Retina (tissue), 1 donor: ENCODE data around the gene SUPV3L1.

ENCODE experiments used
- DNase-seq: peaks from one replicate; pipeline ENCODE4 v3.0.0-alpha.2; 2016

The SUPV3L1 gene

GRCh38 chr10:69208761-69209160 is 28.7 kb downstream of the SUPV3L1 start:
- no peak for DNase-seq

- DNase-seq, result no peak
Measured at GRCh38 chr10:69209787-69210484, 29.9 kb downstream of the SUPV3L1 start.

GRCh38 chr10:69211104-69211503 is 31.1 kb downstream of the SUPV3L1 start:
- DNase-seq, result no peak

- no peak for DNase-seq
Measured at GRCh38 chr10:69211524-69211923, 31.5 kb downstream of the SUPV3L1 start.

GRCh38 chr10:69213591-69214311 is 33.7 kb downstream of the SUPV3L1 start:
- DNase-seq, result no peak

GRCh38 chr10:69214666-69215131 is 34.7 kb downstream of the SUPV3L1 start:
- no peak for DNase-seq

- no peak for DNase-seq
Measured at GRCh38 chr10:69215405-69216171, 35.6 kb downstream of the SUPV3L1 start.

GRCh38 chr10:69216577-69217118 is 36.6 kb downstream of the SUPV3L1 start:
- DNase-seq, result no peak

GRCh38 chr10:69217119-69217754 is 37.2 kb downstream of the SUPV3L1 start:
- no peak for DNase-seq

- DNase-seq, result no peak
Measured at GRCh38 chr10:69218831-69219230, 38.8 kb downstream of the SUPV3L1 start.

GRCh38 chr10:69220041-69220451 is 40.0 kb downstream of the SUPV3L1 start, which contains the start of gene HKDC1:
TSS of gene HKDC1 (plus strand) at chr10:69220332. CDS start at chr10:69220436, 104 bp downstream.
- peak; percentile 14 for DNase-seq

- no peak for DNase-seq
Measured at GRCh38 chr10:69220507-69220906, 40.5 kb downstream of the SUPV3L1 start.

GRCh38 chr10:69222157-69223027 is 42.4 kb downstream of the SUPV3L1 start:
- peak; percentile 42 for DNase-seq

GRCh38 chr10:69223028-69223342 is 43.0 kb downstream of the SUPV3L1 start:
- DNase-seq, result no peak

- peak; percentile 69 for DNase-seq
Measured at GRCh38 chr10:69224862-69225657, 45.0 kb downstream of the SUPV3L1 start.

GRCh38 chr10:69225681-69226080 is 45.6 kb downstream of the SUPV3L1 start:
- peak; percentile 42 for DNase-seq

GRCh38 chr10:69226919-69227450 is 47.0 kb downstream of the SUPV3L1 start:
- DNase-seq, result no peak

- DNase-seq, result no peak
Measured at GRCh38 chr10:69228151-69228550, 48.1 kb downstream of the SUPV3L1 start.

- no peak for DNase-seq
Measured at GRCh38 chr10:69229616-69229916, 49.5 kb downstream of the SUPV3L1 start.

GRCh38 chr10:69230128-69230527 is 50.1 kb downstream of the SUPV3L1 start:
- DNase-seq, result no peak

- no peak for DNase-seq
Measured at GRCh38 chr10:69232252-69232651, 52.2 kb downstream of the SUPV3L1 start.
